Cardiac muscle cell (in vitro differentiated cells and primary cell): ENCODE data around the gene NR6A1. TPM values are rescaled to one million over a fixed set of nuclear protein-coding genes. Genes with fewer than 3 reads are reported as not detected.

Experiments
- DNase-seq, 2 donors: peaks; one replicate each; pipeline versions ENCODE4 v3.0.0 to v3.0.0-alpha.2; 2010 to 2017; ENCODE audit warnings: low read depth in 1 of 2, low spot score in 1 of 2
- H3K27ac ChIP-seq: fragments of 200-600 bp; sonication (generic); 2 replicates; pipeline ENCODE4 v1.5.1; 2016
- H3K27me3 ChIP-seq: fragments of 200-600 bp; sonication (generic); 2 replicates; pipeline ENCODE4 v1.6.0; 2016; ENCODE audit warnings: control low read depth
- H3K36me3 ChIP-seq: fragments of 200-600 bp; sonication (generic); 2 replicates; pipeline ENCODE4 v1.5.1; 2016; ENCODE audit warnings: control low read depth
- H3K4me1 ChIP-seq: fragments of 200-600 bp; sonication (generic); 2 replicates; pipeline ENCODE4 v1.8.1; 2017; ENCODE audit warnings: low read depth, mild to moderate bottlenecking, mixed run types
- H3K4me3 ChIP-seq: fragments of 200-600 bp; sonication (generic); 2 replicates; pipeline ENCODE4 v1.5.1; 2016; ENCODE audit warnings: mild to moderate bottlenecking
- H3K9me3 ChIP-seq: fragments of 200-600 bp; sonication (generic); 2 replicates; pipeline ENCODE4 v1.5.1; 2017; ENCODE audit warnings: low read depth, mild to moderate bottlenecking, control low read depth
- polyA plus RNA-seq: library from polyadenylated mRNA; unstranded; fragments of >200 nt; fragmentation: Nextera tagmentation; extraction: Ambion mirVana; gene quantifications from 2 replicates; pipeline ENCODE4 v1.2.1, GENCODE V29; 2016
- total RNA-seq: library from RNA; depleted of rRNA; stranded (reverse); fragments of >200 nt; gene quantifications from 2 replicates; pipeline ENCODE4 v1.2.3, GENCODE V29; 2016
- TF ChIP-seq, protein P1 (sequence below): IDR thresholded peaks from 2 replicates; pipeline ENCODE4 v1.5.1; 2012; ENCODE audit warnings: low read depth, mild to moderate bottlenecking, low read length

Gene NR6A1
- total and polyA plus RNA-seq, 2 experiments from 2014 or later = 3.2 to 19.8 TPM

DNA sequence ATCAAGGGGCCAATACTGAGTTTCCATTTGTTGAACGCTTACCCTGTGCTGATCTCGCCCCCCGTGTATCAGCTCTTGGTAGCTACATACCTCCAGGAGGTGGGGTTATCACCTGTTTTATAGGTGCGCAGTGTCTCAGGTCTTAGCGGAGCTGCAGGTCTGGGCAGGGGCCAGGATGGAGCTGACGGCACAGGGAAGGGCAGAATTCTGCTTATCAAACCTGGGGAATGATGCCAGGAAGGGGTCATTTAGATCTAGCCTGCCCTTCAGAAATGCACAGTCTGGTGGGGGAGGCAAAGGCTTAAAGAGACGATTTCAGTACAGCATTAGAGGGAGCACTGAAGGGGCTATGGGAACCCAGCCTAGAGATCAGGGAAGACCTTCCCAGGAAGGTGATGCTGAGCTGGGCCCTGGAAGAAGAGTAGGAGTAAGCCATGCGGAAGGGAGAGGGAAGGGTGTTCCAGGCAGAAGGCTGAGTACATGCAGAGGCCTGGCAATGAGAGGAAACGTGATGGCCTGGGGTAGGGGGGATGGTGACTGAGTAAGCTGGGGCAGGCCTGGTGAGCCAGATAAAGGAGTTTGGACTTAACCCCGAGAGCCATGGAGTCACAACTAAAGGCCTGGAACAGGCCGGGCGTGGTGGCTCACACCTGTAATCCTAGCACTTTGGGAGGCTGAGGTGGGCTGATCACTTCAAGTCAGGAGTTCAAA lies 37.3 kb upstream of the NR6A1 start:
- TF ChIP-seq, protein P1, sequence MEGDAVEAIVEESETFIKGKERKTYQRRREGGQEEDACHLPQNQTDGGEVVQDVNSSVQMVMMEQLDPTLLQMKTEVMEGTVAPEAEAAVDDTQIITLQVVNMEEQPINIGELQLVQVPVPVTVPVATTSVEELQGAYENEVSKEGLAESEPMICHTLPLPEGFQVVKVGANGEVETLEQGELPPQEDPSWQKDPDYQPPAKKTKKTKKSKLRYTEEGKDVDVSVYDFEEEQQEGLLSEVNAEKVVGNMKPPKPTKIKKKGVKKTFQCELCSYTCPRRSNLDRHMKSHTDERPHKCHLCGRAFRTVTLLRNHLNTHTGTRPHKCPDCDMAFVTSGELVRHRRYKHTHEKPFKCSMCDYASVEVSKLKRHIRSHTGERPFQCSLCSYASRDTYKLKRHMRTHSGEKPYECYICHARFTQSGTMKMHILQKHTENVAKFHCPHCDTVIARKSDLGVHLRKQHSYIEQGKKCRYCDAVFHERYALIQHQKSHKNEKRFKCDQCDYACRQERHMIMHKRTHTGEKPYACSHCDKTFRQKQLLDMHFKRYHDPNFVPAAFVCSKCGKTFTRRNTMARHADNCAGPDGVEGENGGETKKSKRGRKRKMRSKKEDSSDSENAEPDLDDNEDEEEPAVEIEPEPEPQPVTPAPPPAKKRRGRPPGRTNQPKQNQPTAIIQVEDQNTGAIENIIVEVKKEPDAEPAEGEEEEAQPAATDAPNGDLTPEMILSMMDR = no peak
- Histone ChIP-seq H3K4me1 (peaks cover 10% of the 10 kb centered on the region), H3K36me3 (no peaks in the 10 kb centered on the region), H3K27ac (no peak overlapping the region), H3K9me3 (no peaks in the 10 kb centered on the region), H3K4me3 (no peak overlapping the region), H3K27me3 (no peaks in the 10 kb centered on the region)
- no peak for DNase-seq

DNA sequence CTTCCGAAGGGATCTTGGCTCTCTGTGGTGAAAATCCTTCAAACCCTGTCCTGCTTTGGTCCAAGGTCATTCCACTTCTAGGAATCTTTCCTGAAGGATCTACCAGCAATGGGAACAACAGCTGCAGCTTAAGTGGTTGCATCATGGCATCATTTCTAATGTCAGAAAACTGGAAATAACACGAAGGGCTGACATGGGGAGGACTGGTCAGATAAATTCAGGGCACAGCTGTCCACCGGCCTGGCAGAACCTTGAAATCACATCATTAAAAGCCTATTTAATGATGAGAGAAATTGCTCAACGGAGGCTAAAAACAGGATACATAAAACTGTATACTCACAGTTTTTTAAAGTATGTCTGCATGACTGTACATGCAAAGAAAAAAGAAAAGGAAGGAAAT lies 34.1 kb upstream of the NR6A1 start:
- Histone ChIP-seq H3K4me3 (no peak overlapping the region), H3K4me1 (no peaks in the 10 kb centered on the region), H3K27ac (no peak overlapping the region), H3K36me3 (no peaks in the 10 kb centered on the region), H3K9me3 (no peaks in the 10 kb centered on the region), H3K27me3 (no peaks in the 10 kb centered on the region)
- DNase-seq = no peak
- TF ChIP-seq, protein P1 = no peak

DNA sequence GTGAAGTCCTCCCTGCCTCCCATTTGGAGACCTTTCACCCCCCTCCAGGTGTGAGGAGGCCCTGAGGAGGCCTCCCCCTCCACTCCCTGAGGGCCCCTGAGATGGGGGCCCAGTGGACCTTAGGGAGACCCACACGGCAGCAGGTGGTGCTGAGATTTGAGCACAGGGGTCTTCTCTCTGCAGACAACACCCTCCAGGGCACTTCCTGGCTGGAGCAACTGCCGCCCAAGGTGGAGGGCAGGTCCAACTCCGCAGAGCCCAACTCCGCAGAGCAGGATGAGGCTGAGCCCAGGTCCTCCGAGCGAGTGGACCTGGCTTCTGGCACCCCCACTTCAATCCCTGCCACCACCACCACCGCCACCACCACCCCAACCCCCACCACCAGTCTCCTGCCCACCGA lies 32.8 kb upstream of the NR6A1 start:
- Histone ChIP-seq H3K36me3 (no peaks in the 10 kb centered on the region), H3K27ac (no peak overlapping the region), H3K9me3 (no peaks in the 10 kb centered on the region), H3K4me1 (no peaks in the 10 kb centered on the region), H3K27me3 (no peaks in the 10 kb centered on the region), H3K4me3 (no peak overlapping the region)
- DNase-seq = no peak
- TF ChIP-seq, protein P1 = no peak

DNA sequence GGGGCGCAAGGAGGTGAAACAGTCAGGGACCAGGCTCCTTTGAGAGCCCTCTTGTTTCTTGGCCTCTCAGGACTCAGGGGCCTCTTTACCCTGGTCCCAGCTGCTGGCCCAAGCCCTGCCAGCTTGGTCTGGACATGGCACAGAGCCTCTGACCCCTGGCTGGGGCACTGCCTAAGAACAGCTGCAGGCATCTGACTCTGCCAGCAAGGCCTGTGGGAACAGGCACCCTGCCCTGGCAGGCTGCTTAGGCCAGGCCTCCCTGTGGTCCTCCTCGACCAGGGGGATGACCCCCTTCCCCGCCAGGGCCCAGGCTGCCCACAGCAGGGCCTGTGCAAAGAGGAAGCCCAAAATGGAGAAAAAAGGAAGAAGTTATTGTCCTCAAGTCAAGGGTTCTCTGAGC lies 31.3 kb upstream of the NR6A1 start:
- TF ChIP-seq, protein P1 = no peak
- Histone ChIP-seq H3K27ac (no peak overlapping the region), H3K9me3 (no peaks in the 10 kb centered on the region), H3K36me3 (no peaks in the 10 kb centered on the region), H3K4me3 (no peak overlapping the region), H3K27me3 (no peaks in the 10 kb centered on the region), H3K4me1 (no peaks in the 10 kb centered on the region)
- DNase-seq = no peak

DNA sequence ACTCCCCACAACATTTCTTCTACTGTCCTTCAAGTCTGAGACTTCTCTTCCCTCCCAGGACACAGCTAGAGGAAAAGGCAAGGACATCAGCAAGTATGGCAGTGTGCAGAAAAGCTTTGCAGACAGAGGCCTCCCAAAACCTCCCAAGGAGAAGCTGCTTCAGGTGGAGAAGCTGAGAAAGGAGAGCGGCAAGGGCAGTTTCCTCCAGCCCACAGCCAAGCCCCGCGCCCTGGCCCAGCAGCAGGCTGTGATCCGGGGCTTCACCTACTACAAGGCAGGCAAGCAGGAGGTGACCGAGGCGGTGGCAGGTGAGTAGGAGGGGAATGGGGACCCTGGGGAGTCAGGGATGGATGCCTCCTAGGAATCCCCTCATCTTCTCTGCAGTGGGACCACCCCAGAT lies 30.2 kb upstream of the NR6A1 start:
- TF ChIP-seq, protein P1 = no peak
- Histone ChIP-seq H3K27me3 (no peaks in the 10 kb centered on the region), H3K9me3 (no peaks in the 10 kb centered on the region), H3K4me1 (no peaks in the 10 kb centered on the region), H3K27ac (no peak overlapping the region), H3K36me3 (no peaks in the 10 kb centered on the region), H3K4me3 (no peak overlapping the region)
- DNase-seq = no peak
